ENCODE results near the gene KLRF1. TPM values are rescaled to one million over a fixed set of nuclear protein-coding genes. Genes with fewer than 3 reads are reported as not detected.

The KLRF1 gene
- total and polyA plus RNA-seq, 2 experiments from 2014 or later = not detected

- DNase-seq = peak; percentile 46
- Histone ChIP-seq H3K4me3 (0 out of 2 replicates have a peak overlapping the region, but pooled peaks have one; percentile 9), H3K4me2 (ENCODE audit: unreplicated experiment) (peak overlapping the region; percentile 62), H4K20me1 (ENCODE audit: insufficient read depth) (no peaks in the 10 kb centered on the region), H3K27ac (no peak overlapping the region), H3K9me2 (ENCODE audit: insufficient read depth) (no peaks in the 10 kb centered on the region), H3K9me3 (ENCODE audit: low read depth) (no peaks in the 10 kb centered on the region), H3F3A (ENCODE audit: insufficient read depth) (peaks cover 7% of the 10 kb centered on the region), H3K4me1 (ENCODE audit: insufficient read depth) (peaks cover 14% of the 10 kb centered on the region), H3K79me2 (ENCODE audit: insufficient read depth) (no peaks in the 10 kb centered on the region), H3K27me3 (replicated peaks; ENCODE audit: insufficient read depth) (0 out of 2 replicates have a peak, but pooled peaks cover 4% of the 10 kb centered on the region), H2AFZ (no peak overlapping the region), H3K9ac (no peak overlapping the region), H3K36me3 (ENCODE audit: low read depth) (no peaks in the 10 kb centered on the region)
- in situ Hi-C loops (cut with MboI) = no loop called here
- TF ChIP-seq EZH2 (IDR thresholded peaks at IDR 0.05; ENCODE audit: insufficient read depth, poor library complexity, severe bottlenecking) (no peak), EZH2phosphoT487 (IDR thresholded peaks at IDR 0.05; ENCODE audit: insufficient read depth, low read depth) (0 out of 2 replicates have a peak, but pooled peaks have one; percentile 30)
- WGBS, 2 experiments (ENCODE audit: low coverage in 1 of 2, low lambda C conversion rate in 2 of 2, missing lambda C conversion rate in 2 of 2) = 2 to 5% methylated on average over 2 of the region's 2 CpGs
Measured at GRCh38 chr12:9792961-9793617, 34.2 kb upstream of the KLRF1 start.

GRCh38 chr12:9793779-9794395 is 33.4 kb upstream of the KLRF1 start:
- H3K4me1 ChIP-seq (ENCODE audit: insufficient read depth) = peaks cover 14% of the 10 kb centered on the region
- H3K79me2 ChIP-seq (ENCODE audit: insufficient read depth) = no peaks in the 10 kb centered on the region
- H2AFZ ChIP-seq = no peak overlapping the region
- H3K27ac ChIP-seq = no peak overlapping the region
- 0 out of 2 replicates have a peak, but pooled peaks cover 4% of the 10 kb centered on the region for H3K27me3 ChIP-seq (replicated peaks; ENCODE audit: insufficient read depth)
- in situ Hi-C loops (cut with MboI) = no loop called here
- H3K9me3 ChIP-seq (ENCODE audit: low read depth) = no peaks in the 10 kb centered on the region
- no peaks in the 10 kb centered on the region for H3K9me2 ChIP-seq (ENCODE audit: insufficient read depth)
- DNase-seq = no peak
- TF ChIP-seq EZH2 (IDR thresholded peaks at IDR 0.05; ENCODE audit: insufficient read depth, poor library complexity, severe bottlenecking) (no peak), EZH2phosphoT487 (IDR thresholded peaks at IDR 0.05; ENCODE audit: insufficient read depth, low read depth) (no peak)
- H4K20me1 ChIP-seq (ENCODE audit: insufficient read depth) = no peaks in the 10 kb centered on the region
- no peak overlapping the region for H3K4me3 ChIP-seq
- no peak overlapping the region for H3K4me2 ChIP-seq (ENCODE audit: unreplicated experiment)
- 61 to 63% methylated on average over 8 of the region's 8 CpGs for WGBS, 2 experiments (ENCODE audit: low coverage in 1 of 2, low lambda C conversion rate in 2 of 2, missing lambda C conversion rate in 2 of 2)
- no peaks in the 10 kb centered on the region for H3K36me3 ChIP-seq (ENCODE audit: low read depth)
- no peak overlapping the region for H3K9ac ChIP-seq
- peaks cover 7% of the 10 kb centered on the region for H3F3A ChIP-seq (ENCODE audit: insufficient read depth)

GRCh38 chr12:9794484-9795093 is 32.7 kb upstream of the KLRF1 start:
- H3K36me3 ChIP-seq (ENCODE audit: low read depth) = no peaks in the 10 kb centered on the region
- H3K4me3 ChIP-seq = no peak overlapping the region
- H3F3A ChIP-seq (ENCODE audit: insufficient read depth) = peaks cover 7% of the 10 kb centered on the region
- H3K9me2 ChIP-seq (ENCODE audit: insufficient read depth) = no peaks in the 10 kb centered on the region
- H3K79me2 ChIP-seq (ENCODE audit: insufficient read depth) = no peaks in the 10 kb centered on the region
- peaks cover 14% of the 10 kb centered on the region for H3K4me1 ChIP-seq (ENCODE audit: insufficient read depth)
- no peak overlapping the region for H3K9ac ChIP-seq
- no peaks in the 10 kb centered on the region for H3K9me3 ChIP-seq (ENCODE audit: low read depth)
- no peak for TF ChIP-seq EZH2 (IDR thresholded peaks at IDR 0.05; ENCODE audit: insufficient read depth, poor library complexity, severe bottlenecking)
- TF ChIP-seq EZH2phosphoT487 (IDR thresholded peaks at IDR 0.05; ENCODE audit: insufficient read depth, low read depth) = no peak
- no peak overlapping the region for H3K4me2 ChIP-seq (ENCODE audit: unreplicated experiment)
- H3K27me3 ChIP-seq (replicated peaks; ENCODE audit: insufficient read depth) = 0 out of 2 replicates have a peak, but pooled peaks cover 4% of the 10 kb centered on the region
- no peak for DNase-seq
- WGBS, 2 experiments (ENCODE audit: low coverage in 1 of 2, low lambda C conversion rate in 2 of 2, missing lambda C conversion rate in 2 of 2) = 51 to 64% methylated on average over 2 of the region's 2 CpGs
- no peak overlapping the region for H2AFZ ChIP-seq
- H3K27ac ChIP-seq = no peak overlapping the region
- no peaks in the 10 kb centered on the region for H4K20me1 ChIP-seq (ENCODE audit: insufficient read depth)
- in situ Hi-C loops (cut with MboI) = no loop called here

- WGBS, 2 experiments (ENCODE audit: low coverage in 1 of 2, low lambda C conversion rate in 2 of 2, missing lambda C conversion rate in 2 of 2) = 91 to 100% methylated on average over 2 of the region's 2 CpGs
- no peak overlapping the region for H3K4me3 ChIP-seq
- no peak for TF ChIP-seq EZH2 (IDR thresholded peaks at IDR 0.05; ENCODE audit: insufficient read depth, poor library complexity, severe bottlenecking)
- no peak for TF ChIP-seq EZH2phosphoT487 (IDR thresholded peaks at IDR 0.05; ENCODE audit: insufficient read depth, low read depth)
Measured at GRCh38 chr12:9795945-9796344, 31.3 kb upstream of the KLRF1 start.

More at GRCh38 chr12:9795945-9796344, 31.3 kb upstream of the KLRF1 start:
- DNase-seq = no peak
- Histone ChIP-seq H3K79me2 (ENCODE audit: insufficient read depth) (no peaks in the 10 kb centered on the region), H3K27ac (no peak overlapping the region), H2AFZ (no peak overlapping the region), H3K4me1 (ENCODE audit: insufficient read depth) (peaks cover 14% of the 10 kb centered on the region), H3K9me2 (ENCODE audit: insufficient read depth) (no peaks in the 10 kb centered on the region), H3K9ac (no peak overlapping the region), H3F3A (ENCODE audit: insufficient read depth) (peaks cover 7% of the 10 kb centered on the region), H4K20me1 (ENCODE audit: insufficient read depth) (no peaks in the 10 kb centered on the region), H3K36me3 (ENCODE audit: low read depth) (no peaks in the 10 kb centered on the region), H3K9me3 (ENCODE audit: low read depth) (no peaks in the 10 kb centered on the region), H3K4me2 (ENCODE audit: unreplicated experiment) (no peak overlapping the region), H3K27me3 (replicated peaks; ENCODE audit: insufficient read depth) (0 out of 2 replicates have a peak, but pooled peaks cover 3% of the 10 kb centered on the region)
- in situ Hi-C loops (cut with MboI) = no loop called here

Data from GM23248 (cell line).